ENCODE results near the gene TROAP.
"Not testable (repeated sequence)": the region's sequence is repeated elsewhere in the genome, so short reads cannot be mapped to it uniquely, and the experiment has no call there.

Gene TROAP

DNA sequence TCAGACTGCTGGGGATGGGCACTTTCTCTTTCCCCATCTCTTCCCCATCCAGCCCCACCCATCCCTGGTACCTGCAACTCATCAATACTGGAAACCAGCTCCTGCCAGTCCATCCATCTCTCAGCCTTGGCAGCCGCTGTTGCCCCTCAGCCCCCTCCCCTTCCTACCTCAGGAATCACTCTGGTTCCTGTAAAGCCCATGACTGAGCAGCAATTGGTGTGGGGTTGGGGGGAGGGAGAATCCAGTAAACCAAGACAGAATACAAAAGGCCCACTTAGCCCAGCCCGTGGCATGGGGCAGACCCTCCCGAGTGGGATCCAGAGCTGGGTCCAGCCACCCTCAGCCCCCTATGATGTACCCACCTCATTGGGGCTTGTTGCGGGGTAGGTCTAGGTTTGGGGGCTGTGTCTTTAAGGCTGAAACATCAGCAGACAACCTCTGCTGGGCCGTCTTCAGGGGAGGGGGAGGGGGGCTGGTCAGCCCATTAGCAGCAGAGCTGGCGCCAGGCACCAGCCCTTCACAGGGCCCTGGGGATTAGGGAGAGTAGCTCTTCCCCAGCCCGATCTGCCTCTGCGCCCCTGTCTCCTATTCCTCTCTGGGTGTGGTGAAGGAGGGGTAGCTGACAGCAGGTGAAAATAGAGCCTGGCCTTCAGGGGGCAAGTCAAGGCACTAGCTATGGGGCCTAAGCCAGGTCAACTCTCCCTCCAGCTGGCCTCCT lies 28.8 kb upstream of the TROAP start:
- no peak for DNase-seq (ENCODE audit: low read depth)

DNA sequence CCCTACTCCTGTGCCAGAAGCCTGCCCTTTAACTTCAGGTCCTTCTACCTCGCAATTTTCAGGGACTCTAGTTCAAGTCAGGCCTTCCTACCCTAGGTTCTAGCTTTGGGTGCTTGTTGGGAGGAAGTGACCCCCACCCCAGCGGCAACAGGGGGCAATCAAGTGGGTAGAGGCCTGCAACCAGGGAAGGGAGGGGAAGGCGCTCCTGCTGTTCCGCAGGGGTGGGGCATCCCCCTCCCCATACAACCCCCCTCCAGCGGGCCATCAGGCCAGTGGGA lies 28.3 kb upstream of the TROAP start:
- no peak for DNase-seq (ENCODE audit: low read depth)

- no peak for DNase-seq (ENCODE audit: low read depth)
Measured at GRCh38 chr12:49295082-49295936, 27.7 kb upstream of the TROAP start, which contains the start of gene PRPH. Gene PRPH, plus strand, starts transcription at chr12:49295147. Its CDS starts 54 bp downstream, at chr12:49295201.

GRCh38 chr12:49296034-49296835 lies 26.8 kb upstream of the TROAP start:
- no peak for DNase-seq (ENCODE audit: low read depth)

- DNase-seq (ENCODE audit: low read depth): no peak
Measured at GRCh38 chr12:49296836-49297694, 26.0 kb upstream of the TROAP start.

DNA sequence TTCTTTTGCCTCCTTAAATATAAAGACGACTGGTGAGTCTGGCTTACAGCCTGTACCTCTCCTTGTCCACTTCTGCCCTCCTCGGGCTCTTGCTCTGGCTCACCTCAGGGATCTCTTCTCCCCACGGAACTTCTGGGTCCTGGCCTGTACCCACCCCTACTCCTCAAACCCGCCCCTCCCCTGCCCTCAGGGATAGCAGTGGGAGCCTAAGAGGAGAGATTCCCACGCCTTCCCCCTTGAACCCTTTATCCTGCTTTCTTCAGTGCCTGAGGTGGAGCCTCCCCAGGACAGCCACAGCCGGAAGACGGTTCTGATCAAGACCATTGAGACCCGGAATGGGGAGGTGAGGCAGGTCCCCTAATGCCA lies 25.4 kb upstream of the TROAP start:
- DNase-seq (ENCODE audit: low read depth): no peak

GRCh38 chr12:49298160-49298559 lies 24.9 kb upstream of the TROAP start:
- no peak for DNase-seq (ENCODE audit: low read depth)

DNA sequence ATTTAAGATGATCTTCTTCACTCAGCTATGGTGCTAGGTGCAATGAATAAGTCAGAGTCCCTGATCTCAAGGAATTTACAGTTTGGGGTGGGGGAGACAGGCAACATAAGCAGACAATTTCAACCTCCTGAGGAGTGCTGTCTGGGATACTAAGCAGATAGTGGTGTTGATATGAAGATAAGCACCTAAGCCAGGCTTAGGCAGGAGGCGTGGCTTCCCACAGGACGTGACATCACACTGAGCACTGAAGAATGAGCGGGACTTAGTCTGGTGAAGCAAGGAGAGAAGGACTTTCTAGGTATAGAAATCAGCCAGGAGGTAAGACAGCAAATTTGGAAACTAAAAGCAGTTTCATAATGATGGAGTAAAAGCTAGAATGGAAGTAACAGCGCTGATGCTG lies 21.3 kb upstream of the TROAP start:
- no peak for DNase-seq (ENCODE audit: low read depth)

- peak; percentile 69 for DNase-seq (ENCODE audit: low read depth)
Measured at GRCh38 chr12:49304161-49304560, 18.9 kb upstream of the TROAP start.

DNA sequence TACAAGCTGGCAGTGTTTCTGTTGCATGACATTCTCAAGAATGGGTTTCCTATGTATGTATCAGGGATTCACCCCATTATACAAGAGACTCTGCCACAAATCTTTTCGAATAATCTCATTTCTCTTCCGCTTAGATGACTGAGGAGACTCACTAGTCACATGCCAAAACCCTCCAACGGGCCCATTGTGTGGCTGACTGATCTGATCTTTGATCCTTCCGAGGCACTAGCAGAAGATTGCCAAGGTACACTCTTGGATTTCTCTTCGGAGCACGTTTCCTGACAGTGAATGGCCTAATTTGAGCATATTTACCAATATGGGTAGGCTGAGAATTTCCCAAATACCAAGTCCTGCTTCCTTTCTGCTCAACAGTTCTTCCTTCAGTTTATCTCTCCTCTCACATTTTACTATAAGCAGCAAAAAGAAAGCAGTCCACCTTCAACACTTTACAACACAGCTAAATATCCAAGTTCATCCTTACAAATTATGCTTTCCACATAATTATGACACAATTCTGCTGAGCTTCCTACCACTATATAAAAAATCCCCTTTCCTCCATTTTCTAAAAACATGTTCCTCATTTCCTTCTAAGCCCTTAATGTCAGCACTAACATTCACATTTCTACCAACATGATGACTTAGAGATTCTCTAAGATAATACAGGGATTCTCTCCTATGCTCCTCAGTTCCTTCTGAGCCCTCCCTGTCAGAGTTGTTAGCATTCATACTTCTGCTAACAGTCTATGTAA lies 17.1 kb upstream of the TROAP start:
- no peak for DNase-seq (ENCODE audit: low read depth)

- no peak for DNase-seq (ENCODE audit: low read depth)
Measured at GRCh38 chr12:49309386-49309785, 13.7 kb upstream of the TROAP start.

DNA sequence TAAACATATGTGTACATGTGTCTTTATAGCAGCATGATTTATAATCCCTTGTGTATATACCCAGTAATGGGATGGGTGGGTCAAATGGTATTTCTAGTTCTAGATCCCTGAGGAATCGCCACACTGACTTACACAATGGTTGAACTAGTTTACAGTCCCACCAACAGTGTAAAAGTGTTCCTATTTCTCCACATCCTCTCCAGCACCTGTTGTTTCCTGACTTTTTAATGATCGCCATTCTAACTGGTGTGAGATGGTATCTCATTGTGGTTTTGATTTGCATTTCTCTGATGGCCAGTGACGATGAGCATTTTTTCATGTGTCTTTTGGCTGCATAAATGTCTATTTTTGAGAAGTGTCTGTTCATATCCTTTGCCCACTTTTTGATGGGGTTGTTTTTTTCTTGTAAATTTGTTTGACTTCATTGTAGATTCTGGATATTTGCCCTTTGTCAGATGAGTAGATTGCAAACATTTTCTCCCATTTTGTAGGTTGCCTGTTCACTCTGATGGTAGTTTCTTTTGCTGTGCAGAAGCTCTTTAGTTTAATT lies 12.5 kb upstream of the TROAP start:
- not testable (repeated sequence) for DNase-seq (ENCODE audit: low read depth)

DNA sequence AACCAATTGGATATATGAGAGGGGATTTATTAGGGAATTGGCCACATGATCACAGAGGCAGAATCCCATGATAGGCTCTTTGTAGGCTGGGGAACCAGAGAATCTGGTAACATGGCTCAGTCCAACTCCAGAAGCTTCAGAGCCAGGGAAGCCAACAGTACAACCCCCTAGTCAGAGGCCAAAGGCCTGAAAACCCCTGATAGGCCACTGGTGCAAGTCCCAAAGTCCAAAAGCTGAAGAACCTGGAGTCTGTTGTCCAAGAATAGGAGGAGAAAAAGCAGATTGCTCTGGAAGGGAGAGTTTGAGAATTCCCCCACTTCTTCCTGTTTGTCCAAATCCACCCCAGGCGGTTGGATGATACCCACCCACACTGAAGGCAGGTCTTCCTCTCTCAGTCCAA lies 8.2 kb upstream of the TROAP start:
- no peak for DNase-seq (ENCODE audit: low read depth)

DNA sequence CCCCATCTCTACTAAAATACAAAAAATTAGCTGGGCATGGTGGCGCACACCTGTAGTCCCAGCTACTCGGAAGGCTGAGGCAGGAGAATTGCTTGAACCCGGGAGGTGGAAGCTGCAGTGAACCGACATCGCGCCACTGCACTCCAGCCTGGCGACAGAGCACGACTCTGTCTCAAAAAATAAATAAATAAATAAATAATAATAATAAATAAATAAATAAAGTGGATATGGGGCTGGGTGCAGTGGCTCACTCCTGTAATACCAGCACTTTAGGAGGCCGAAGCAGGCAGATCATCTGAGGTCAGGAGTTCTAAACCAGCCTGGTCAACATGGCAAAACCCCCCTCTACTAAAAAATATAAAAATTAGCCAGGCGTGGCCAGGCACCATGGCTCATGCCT lies 5.9 kb upstream of the TROAP start:
- not testable (repeated sequence) for DNase-seq (ENCODE audit: low read depth)

DNA sequence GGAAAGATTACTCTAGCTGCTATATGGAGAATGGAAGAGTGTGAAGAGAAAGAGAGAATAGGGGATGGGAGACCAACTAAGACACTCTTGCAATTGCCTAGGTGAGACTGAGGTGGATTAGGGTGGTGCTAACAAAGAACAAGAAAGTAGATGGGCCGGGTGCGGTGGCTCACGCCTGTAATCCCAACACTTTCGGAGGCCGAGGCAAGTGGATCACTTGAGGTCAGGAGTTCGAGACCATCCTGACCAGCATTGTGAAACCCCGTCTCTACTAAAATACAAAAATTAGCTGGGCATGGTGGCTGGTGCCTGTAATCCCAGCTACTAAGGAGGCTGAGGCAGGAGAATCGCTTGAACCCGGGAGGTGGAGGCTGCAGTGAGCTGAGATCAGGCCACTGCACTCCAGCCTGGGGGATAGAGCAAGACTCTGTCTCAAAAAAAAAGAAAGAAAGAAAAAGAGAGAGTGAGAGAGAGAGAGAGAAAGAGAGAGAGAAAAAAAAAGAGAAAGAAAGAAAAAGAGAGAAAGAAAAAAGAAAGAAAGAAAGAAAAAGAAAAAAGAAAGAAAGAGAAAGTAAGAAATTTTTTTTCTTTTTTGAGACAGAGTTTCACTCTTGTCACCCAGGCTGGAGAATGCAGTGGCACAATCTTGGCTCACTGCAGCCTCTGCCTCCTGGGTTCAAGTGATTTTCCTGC lies 2.5 kb upstream of the TROAP start:
- DNase-seq (ENCODE audit: low read depth): not testable (repeated sequence)

GRCh38 chr12:49322367-49322707 lies 718 bp upstream of the TROAP start:
- DNase-seq (ENCODE audit: low read depth): no peak

DNA sequence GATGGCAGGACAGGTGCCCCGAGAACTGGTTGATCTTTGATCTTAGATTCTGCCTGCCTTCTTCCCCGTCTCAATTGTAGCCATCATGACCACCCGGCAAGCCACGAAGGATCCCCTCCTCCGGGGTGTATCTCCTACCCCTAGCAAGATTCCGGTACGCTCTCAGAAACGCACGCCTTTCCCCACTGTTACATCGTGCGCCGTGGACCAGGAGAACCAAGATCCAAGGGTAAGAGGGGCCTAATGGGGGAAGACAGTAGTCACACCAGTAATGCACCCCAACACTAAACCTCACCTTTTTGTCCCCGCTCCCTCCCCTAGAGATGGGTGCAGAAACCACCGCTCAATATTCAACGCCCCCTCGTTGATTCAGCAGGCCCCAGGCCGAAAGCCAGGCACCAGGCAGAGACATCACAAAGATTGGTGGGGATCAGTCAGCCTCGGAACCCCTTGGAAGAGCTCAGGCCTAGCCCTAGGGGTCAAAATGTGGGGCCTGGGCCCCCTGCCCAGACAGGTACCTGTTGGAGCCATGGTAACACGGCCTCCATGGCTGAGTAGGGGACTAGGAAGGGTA lies 556 bp downstream of the TROAP start:
- no peak for DNase-seq (ENCODE audit: low read depth)

DNA sequence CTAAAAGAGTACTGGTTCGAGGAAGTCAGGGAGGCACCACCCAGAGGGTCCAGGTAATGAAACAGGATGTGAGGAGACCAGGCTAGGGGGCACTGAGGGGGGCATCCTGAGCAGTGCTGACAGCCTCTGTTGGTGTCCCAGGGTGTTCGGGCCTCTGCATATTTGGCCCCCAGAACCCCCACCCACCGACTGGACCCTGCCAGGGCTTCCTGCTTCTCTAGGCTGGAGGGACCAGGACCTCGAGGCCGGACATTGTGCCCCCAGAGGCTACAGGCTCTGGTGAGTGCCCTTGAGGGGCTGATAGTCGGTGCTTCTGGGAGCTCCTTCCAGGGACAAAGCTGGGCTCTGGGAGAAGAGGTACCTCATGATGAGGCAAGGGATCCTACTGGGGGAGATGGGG lies 2.6 kb downstream of the TROAP start:
- no peak for DNase-seq (ENCODE audit: low read depth)

GRCh38 chr12:49327368-49327767 lies 4.3 kb downstream of the TROAP start:
- no peak for DNase-seq (ENCODE audit: low read depth)

DNA sequence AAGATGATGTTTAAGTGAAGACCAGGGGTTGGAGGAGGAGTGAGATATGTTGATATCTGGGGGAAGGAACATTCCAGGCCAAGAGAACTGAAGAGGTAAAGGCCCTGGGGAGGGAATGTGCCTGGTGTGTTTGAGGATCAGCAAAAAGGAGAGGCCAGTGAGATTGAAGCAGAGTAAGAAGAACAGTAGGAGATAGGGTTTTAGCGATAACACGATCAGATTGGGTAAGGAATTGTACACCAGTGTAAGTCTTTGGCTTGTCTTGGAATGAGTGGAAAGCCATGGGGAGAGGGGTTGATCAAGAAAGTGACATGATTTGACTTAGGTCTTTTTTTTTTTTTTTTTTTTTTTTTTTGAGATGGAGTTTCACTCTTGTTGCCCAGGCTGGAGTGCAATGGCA lies 4.8 kb downstream of the TROAP start:
- DNase-seq (ENCODE audit: low read depth): no peak

Measured in fibroblast of gingiva (primary cell).